ENCODE data around the gene PGC.

Gene PGC

GRCh38 chr6:41711323-41712038 is 35.7 kb downstream of the PGC start:
- no peak for DNase-seq

GRCh38 chr6:41709375-41709774 is 37.8 kb downstream of the PGC start:
- DNase-seq = no peak

- DNase-seq = no peak
These were observed 38.3 kb downstream of the PGC start for GRCh38 chr6:41708856-41709255.

GRCh38 chr6:41707565-41708200 is 39.5 kb downstream of the PGC start:
- no peak for DNase-seq

GRCh38 chr6:41706876-41707564 is 40.2 kb downstream of the PGC start:
- no peak for DNase-seq

- peak in 1 of 2 experiments; percentile 13 for DNase-seq
These were observed 41.0 kb downstream of the PGC start for GRCh38 chr6:41705996-41706835.

GRCh38 chr6:41705311-41705995 is 41.7 kb downstream of the PGC start:
- no peak for DNase-seq

- no peak for DNase-seq
These were observed 42.4 kb downstream of the PGC start for GRCh38 chr6:41704656-41705310.

- no peak for DNase-seq
These were observed 43.2 kb downstream of the PGC start for GRCh38 chr6:41704028-41704427.

- no peak for DNase-seq
These were observed 44.3 kb downstream of the PGC start for GRCh38 chr6:41702771-41703494.

- DNase-seq = no peak
These were observed 45.0 kb downstream of the PGC start for GRCh38 chr6:41702089-41702745.

GRCh38 chr6:41700463-41701347 is 46.5 kb downstream of the PGC start:
- no peak for DNase-seq

GRCh38 chr6:41699063-41699462 is 48.1 kb downstream of the PGC start:
- DNase-seq = no peak

GRCh38 chr6:41697861-41698781 is 49.1 kb downstream of the PGC start:
- DNase-seq = no peak

GRCh38 chr6:41696788-41697187 is 50.4 kb downstream of the PGC start:
- DNase-seq = no peak

- DNase-seq = no peak
These were observed 51.4 kb downstream of the PGC start for GRCh38 chr6:41695825-41696224.

- DNase-seq = no peak
These were observed 52.2 kb downstream of the PGC start for GRCh38 chr6:41694815-41695526.

All from SW 1271 (cell line).